Measurements from ENCODE around the gene DACT2.

Gene DACT2

DNA sequence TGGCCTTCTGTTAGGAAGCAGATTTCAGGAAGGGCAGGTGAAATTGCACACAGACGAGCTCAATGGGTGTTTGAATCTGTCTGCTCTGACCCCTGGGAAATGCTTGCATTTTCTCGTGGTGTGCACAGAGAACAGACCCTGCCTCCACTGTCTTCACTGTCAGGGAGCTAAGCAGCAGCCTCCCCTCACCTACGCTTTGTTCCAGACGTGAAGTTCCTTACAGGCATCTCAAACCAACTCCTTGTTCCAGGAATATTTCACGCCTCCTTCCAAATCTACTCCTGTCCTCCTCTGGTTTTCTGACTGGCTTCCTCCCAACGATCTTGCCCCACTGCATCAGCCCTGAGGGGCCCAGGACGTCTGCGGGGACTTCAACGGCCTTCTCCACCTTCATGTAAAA, 13.7 kb downstream of the DACT2 start:
- CTCF ChIA-PET, result no interaction called here
- POLR2A ChIA-PET, result no interaction called here
- DNase-seq (ENCODE audit: extremely low spot score), result no peak
- TF ChIP-seq, protein P1, sequence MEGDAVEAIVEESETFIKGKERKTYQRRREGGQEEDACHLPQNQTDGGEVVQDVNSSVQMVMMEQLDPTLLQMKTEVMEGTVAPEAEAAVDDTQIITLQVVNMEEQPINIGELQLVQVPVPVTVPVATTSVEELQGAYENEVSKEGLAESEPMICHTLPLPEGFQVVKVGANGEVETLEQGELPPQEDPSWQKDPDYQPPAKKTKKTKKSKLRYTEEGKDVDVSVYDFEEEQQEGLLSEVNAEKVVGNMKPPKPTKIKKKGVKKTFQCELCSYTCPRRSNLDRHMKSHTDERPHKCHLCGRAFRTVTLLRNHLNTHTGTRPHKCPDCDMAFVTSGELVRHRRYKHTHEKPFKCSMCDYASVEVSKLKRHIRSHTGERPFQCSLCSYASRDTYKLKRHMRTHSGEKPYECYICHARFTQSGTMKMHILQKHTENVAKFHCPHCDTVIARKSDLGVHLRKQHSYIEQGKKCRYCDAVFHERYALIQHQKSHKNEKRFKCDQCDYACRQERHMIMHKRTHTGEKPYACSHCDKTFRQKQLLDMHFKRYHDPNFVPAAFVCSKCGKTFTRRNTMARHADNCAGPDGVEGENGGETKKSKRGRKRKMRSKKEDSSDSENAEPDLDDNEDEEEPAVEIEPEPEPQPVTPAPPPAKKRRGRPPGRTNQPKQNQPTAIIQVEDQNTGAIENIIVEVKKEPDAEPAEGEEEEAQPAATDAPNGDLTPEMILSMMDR (IDR thresholded peaks at IDR 0.05; ENCODE audit: control extremely low read depth, extremely low read depth, low read depth, missing control alignments), result no peak

DNA sequence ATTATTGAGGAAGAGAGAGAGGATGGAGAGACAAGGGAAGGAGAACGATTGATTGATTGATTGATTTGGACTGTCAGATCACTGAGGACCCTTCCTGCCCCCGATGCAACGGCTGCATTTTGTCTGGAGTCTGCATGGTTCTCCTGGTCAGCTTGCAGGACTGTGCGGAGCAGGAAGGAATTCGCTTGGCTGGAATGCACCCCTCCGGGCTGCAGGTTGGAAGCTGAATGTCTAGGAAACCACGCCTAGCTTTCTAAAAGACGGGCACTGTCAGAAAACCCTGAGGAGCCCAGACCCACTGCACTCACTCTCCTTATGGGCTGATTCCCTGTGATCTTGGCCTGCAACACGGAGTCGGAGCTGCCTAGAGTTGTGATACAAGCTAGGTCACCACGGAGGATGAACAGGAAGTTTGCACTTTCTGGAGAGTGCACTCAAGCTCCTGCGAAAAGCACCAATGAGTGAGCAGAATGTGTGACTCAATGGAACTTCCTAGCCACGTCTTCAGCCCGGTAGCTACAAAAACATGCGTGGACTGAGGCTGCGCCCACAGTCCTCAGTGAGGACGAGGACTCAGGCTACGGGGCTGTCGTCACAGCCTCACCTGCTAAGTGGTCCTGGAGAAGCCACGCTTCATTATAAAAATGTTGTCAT, 14.4 kb downstream of the DACT2 start:
- ChIA-PET POLR2A (no interaction called here), CTCF (no interaction called here)
- TF ChIP-seq, protein P1 (IDR thresholded peaks at IDR 0.05; ENCODE audit: control extremely low read depth, extremely low read depth, low read depth, missing control alignments), result no peak
- no peak for DNase-seq (ENCODE audit: extremely low spot score)

DNA sequence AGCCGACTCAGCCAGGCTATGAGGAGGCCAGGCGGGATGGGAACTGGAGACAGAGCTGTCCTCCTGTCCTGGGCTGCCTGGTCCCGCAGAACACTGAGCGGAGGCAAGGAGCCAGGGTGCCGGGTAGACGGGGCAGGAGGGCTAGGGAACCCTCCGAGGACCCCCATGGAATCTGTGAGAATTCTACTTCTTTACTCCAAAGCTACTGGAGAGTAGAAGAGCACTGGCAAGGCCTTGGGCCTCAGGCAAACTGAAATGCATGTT, 14.9 kb downstream of the DACT2 start:
- CTCF ChIA-PET, result no interaction called here
- DNase-seq (ENCODE audit: extremely low spot score), result no peak
- TF ChIP-seq, protein P1 (IDR thresholded peaks at IDR 0.05; ENCODE audit: control extremely low read depth, extremely low read depth, low read depth, missing control alignments), result no peak
- POLR2A ChIA-PET, result no interaction called here

DNA sequence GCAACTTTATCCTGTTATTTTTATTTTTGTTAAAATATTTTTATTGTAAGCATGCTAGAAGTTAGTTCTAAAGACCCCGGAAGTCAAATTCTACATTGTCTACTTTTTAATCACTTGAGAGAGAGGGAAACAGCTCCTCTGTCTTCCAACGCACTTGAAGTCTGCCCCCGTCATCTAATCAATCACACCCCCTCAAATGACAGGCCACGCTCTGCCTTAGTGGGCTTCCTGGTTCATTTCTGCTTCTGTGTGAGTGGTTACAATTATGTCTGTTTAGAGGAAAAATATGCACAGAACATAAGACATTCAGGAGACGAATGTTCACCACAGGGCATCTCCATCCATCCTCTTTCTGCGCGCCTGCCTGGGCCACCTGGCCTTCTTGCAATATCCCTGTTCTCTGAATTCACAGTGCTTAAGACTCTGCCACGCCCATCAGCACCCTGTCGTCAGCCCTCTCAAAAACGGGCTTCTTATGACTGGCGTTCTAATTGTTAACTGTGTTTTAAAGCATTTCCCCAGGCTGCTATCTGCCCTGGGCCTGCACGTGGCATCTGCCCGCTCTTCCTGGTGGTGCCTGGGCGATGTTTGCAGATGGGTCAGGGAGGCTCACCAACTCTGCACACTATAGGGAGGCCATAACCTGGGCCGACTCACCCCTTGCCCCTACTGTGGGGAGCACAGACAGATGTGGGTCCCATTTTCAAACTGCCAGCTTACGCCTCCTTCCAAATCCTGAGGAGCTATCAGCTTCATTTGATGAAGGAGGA, 15.4 kb downstream of the DACT2 start:
- ChIA-PET POLR2A (no interaction called here), CTCF (no interaction called here)
- TF ChIP-seq, protein P1 (IDR thresholded peaks at IDR 0.05; ENCODE audit: control extremely low read depth, extremely low read depth, low read depth, missing control alignments), result no peak
- no peak for DNase-seq (ENCODE audit: extremely low spot score)

DNA sequence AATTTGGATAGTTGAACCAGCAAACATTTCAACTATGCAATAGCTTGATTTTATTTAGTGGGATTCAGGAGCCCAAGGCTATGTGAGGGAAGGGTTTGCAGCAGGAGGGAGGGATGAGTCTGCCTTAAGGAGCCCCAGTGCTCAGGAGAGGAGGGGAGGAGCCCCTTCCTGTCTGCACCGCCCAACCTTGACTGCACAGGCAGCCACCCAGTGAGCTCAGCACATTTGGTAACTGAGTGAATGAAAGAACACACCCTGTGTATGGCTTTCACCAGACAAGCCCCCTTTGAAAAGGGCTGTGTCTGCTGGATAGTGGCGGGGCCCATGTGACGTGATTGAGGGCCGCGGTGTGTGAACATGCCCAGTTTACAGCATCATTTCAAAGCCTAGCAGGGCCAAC, 17.0 kb downstream of the DACT2 start:
- DNase-seq (ENCODE audit: extremely low spot score), result no peak
- CTCF ChIA-PET, result no interaction called here
- TF ChIP-seq, protein P1 (IDR thresholded peaks at IDR 0.05; ENCODE audit: control extremely low read depth, extremely low read depth, low read depth, missing control alignments), result no peak
- POLR2A ChIA-PET, result no interaction called here

DNA sequence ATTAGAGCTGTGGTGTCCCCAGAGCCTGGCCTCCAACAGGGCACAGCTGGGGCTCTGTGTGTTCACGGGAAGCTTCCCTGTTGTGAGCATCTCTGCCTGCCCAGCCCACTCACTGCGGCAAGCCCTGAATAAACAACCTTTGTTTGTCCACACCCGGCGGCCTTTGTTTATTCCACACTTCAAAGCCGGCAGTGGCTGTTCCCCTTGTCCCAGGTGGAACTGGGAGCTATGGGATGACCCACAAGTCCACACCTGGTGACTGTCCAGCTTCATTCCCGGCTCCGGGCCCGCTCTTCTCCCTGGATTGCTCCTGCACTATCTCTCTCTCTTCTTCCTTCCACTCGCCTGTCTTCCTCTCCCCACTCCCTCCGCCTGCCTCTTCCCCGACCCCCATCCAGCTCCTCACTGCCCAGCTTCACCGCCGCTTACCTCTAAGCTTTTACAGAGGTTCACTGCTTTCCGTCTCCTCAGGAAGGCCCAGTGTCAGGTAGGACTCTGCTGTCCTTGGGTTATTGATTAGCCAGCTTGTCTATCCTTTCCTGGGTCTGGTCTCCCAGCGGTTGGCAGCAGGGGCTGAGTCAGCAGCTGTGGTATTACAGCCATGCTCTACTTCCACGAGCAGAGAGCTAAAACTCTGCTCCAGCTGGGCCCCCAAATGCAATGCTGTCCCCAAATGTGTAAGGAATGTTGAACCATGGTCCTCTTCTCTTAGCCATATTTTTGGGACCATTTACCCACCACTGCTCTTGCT, 17.8 kb downstream of the DACT2 start:
- TF ChIP-seq, protein P1 (IDR thresholded peaks at IDR 0.05; ENCODE audit: control extremely low read depth, extremely low read depth, low read depth, missing control alignments), result no peak
- no peak for DNase-seq (ENCODE audit: extremely low spot score)
- ChIA-PET POLR2A (no interaction called here), CTCF (no interaction called here)
